Measurements from ENCODE around the gene ECHDC3.
A peak's percentile ranks its signal among the peaks of the same experiment; 100 is the strongest.
"Not testable (repeated sequence)": the region's sequence is repeated elsewhere in the genome, so short reads cannot be mapped to it uniquely, and the experiment has no call there.

The ECHDC3 gene

DNA sequence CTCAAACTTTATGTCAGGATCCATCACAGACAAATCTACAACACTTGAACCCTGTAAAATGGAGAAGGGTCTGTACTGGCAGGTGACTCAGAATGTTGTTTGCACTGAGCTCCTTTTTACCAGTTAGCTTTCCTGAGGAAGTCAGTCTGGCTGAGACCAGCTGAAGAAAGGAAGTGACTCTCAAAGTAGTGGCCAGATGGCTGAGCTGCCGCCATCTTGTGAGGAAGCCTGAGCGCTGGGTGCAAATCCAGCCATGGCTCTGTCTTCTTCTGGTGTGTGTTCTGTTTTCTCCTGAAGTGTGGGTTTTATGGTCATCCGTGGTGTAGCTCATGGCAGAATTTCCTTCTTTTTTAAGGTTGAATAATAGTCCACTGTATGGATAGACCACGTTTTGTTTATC, 25.5 kb upstream of the ECHDC3 start:
- DNase-seq (ENCODE audit: low read depth), result no peak

DNA sequence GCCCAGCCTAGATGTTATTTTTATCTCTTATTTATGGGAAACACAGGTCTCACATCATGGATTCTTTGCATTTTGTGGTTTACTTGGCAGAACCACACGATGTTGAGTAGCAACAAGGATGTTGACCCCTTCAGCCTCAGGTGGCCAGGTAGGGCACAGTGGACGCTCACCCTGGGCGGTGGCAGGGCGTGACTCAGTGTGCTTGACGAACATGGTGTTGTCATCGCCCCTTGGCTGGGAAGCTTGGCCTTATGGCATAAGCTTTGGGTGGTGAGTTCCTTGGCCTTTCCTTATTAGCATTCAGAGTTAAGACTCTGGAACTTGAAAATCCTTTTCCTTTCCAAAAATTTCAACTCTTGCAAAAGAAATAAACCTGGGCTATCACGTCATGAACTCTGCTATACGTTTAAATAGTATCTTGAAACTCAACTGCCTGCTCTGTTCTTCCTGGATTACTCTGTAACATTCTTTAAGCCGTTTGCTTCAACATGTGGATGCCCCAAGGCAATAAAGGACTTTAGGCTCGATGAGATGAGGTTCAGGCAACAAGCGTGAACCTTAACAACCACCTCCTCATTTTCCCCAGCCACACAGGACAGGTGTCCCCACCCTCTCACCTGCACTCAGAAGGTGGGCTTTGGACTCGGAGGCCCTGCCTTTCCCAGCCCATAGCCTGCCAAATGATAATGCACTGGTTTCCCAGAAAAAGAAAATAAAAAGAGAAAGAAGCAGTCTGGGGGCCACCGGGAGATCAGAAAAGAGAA, 22.5 kb upstream of the ECHDC3 start:
- no peak for DNase-seq (ENCODE audit: low read depth)

DNA sequence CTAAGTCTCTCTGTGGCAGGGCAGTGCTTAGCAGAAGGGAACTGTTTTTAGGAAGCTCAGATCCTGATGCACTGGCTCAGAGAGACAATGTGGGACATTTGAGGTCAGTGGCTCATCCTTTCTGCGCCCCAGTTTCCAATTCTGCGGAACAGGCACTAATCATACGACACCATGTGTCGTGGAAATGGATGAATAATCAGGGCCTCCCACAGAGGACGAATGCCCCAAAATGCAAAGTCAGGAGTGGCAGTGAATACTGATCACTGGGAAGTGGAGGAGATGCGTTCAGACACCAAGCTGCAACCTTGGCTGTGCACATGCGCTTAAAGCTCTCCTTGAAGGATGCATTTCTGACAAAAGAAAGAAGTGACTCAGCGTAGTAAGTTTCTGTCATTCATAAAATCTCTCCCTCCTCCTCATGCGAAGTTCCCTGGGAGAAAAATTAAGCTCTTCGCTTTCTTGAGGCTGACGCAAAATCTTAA, 21.9 kb upstream of the ECHDC3 start:
- DNase-seq (ENCODE audit: low read depth), result no peak

DNA sequence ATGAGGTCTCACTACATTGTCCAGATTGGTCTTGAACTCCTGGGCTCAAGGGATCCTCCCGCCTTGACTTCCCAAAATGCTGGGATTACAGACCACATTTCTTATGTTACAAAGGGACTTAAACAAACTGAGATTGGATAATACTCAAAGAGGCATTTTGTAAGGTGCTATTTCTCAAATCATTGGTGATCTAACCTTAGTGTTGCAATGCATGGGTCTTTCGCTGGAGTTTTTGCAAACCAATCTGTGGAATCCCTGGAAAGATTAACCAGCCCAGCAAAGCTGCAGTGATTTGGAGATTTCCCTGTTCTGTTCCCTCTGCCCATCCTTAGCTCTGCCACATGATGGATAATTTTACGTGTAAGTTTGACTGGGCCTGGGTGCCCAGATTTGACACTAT, 20.4 kb upstream of the ECHDC3 start:
- DNase-seq (ENCODE audit: low read depth), result no peak

DNA sequence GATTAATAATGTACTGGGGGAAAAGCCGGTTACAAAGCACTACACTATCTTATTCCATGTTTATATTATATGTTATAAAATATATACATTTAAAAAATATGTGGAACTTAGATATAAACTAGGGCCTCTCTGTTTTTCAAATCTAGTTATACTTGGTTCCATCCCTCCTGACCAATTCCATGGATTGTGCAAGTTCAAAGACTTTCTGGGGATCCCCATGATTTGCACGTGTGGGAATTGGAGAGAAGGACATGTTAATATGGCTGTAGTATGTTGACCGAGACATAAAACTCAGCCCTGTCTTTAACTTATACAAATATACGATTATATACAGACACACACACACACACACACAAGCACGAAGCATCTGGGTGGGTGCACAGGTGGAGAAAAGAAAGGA, 18.8 kb upstream of the ECHDC3 start:
- DNase-seq (ENCODE audit: low read depth), result no peak

DNA sequence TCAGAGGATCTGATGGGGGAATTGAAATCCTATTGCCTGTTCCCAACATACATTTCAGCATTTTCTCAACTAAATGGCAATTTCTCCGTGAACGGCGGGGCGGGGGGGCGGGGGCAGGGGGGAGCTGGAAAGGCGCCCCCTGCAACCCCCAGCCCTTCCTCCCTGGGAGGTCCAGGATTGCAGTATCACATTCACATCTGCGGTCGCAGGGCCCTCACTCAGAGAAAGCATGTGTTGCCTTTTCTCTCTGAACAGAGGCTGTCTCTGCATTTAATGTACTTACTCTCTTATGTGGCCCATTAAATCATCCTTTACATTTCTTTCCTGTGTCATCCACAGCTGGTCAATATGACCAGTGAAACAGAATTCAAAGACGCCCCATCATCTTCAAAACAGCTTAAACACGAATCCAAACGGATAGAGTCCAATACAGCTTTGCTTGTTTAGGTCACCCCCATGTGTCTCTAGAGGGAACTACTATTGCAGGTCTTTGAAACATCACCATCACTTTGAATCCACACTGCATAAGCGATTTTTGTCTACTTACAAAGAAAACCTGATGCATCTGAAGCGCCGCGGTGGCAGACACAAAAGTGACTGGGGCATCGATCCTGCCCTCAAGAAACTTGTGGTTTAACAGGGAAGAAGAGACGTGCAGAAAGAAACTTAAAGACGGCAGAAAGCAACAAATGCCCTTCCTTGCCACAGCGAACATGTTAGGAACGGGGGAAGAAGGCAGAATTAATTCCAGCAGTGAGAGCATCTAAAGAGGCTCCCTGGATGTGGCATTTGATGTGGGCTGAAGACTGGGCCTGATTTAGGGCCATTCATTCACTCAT, 17.0 kb upstream of the ECHDC3 start:
- DNase-seq (ENCODE audit: low read depth), result peak; percentile 45

- no peak for DNase-seq (ENCODE audit: low read depth)
These were observed 16.3 kb upstream of the ECHDC3 start for GRCh38 chr10:11725912-11726311.

DNA sequence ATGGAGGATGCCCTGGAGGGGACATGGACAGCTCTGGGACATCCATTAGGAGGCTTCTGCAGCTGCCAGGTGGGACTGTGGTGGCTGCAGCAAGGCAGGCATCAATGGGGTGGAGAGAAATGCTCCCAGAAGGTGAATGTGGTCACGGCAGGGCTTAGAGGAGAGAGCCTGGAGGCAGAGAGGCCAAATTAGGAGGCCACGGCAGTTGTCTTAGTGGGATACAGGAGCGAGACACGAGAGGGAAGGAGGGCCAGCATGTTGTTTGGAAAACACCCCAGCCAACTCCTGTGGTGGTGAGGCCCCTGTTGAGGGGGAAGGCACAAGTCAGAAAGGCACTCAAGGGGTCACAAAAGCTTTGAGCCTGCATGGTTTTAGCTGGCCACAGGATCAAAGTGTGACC, 14.6 kb upstream of the ECHDC3 start:
- DNase-seq (ENCODE audit: low read depth), result no peak

DNA sequence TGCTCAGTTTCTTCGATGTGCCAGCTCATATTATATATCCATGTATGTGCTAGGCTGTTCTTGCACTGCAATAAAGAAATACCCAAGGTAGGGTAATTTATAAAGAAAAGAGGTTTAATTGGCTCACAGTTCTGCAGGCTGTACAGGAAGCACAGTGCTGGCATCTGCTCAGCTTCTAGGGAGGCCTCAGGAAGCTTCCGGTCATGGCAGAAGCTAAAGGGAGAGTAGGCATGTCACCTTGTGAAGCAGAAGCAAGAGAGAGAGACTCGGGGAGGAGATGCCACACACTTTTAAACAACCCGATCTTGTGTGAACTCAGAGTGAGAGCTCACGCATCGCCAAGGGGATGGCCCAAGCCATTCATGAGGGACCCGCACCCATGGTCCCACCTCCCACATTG, 13.8 kb upstream of the ECHDC3 start:
- no peak for DNase-seq (ENCODE audit: low read depth)

DNA sequence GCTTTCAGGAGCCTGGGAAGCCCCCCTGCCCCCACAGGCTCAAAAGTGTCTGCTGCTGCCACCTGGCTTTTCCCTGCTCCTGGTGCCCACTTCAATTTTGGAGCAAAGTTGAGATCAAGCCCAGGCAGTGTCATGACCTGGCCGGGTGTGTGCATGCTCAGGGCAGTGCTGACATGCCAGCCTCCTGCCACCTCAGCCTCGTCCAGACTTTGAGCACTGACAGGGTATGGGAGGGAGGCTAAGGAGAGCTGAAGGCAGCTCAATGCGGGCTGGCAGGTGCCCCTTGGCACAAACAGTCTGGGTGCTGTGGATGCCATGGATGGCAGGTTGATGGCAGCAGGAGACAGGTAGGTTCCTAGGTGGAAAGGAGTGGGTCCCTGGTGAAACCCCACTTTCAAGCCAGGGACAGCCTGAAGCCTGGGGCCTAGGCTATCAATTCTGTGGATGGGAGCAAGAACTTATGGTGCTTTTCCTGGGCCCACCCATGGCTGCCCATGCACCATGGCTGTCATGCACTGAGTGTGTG, 12.3 kb upstream of the ECHDC3 start:
- DNase-seq (ENCODE audit: low read depth), result no peak

- DNase-seq (ENCODE audit: low read depth), result no peak
These were observed 11.4 kb upstream of the ECHDC3 start for GRCh38 chr10:11730779-11731178.

- DNase-seq (ENCODE audit: low read depth), result not testable (repeated sequence)
These were observed 5.4 kb upstream of the ECHDC3 start for GRCh38 chr10:11736767-11737166.

DNA sequence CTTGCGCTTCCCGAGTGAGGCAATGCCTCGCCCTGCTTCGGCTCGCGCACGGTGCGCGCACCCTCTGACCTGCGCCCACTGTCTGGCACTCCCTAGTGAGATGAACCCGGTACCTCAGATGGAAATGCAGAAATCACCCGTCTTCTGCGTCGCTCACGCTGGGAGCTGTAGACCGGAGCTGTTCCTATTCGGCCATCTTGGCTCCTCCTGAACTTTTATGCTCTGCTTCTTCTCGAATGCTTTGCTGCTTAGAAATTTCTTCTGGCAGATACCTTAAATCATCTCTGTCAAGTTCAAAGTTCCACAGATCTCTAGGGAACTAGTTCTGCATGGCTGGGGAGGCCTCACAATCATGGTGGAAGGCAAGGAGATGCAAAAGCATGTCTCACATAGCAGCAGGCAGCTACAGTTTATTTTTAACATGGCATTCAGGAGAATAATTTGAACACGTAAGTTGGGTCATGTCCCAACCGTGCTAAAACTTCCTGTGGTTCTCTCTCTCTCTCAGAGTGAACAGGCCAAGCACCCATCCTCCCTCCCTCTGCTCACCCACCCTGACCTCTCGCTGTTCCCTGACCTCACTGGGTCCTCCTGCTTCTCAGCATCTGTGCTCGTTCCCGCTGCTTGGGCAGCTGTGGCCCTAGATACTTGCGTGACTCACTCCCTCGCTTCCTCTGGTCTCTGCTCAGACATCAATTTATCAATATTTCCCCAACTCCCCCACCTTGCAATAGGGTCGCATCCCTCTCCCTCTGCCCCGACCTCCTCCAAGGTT, 4.7 kb upstream of the ECHDC3 start:
- not testable (repeated sequence) for DNase-seq (ENCODE audit: low read depth)

GRCh38 chr10:11740907-11741306, 1.3 kb upstream of the ECHDC3 start:
- no peak for DNase-seq (ENCODE audit: low read depth)

GRCh38 chr10:11741608-11742007, 574 bp upstream of the ECHDC3 start:
- DNase-seq (ENCODE audit: low read depth), result no peak

DNA sequence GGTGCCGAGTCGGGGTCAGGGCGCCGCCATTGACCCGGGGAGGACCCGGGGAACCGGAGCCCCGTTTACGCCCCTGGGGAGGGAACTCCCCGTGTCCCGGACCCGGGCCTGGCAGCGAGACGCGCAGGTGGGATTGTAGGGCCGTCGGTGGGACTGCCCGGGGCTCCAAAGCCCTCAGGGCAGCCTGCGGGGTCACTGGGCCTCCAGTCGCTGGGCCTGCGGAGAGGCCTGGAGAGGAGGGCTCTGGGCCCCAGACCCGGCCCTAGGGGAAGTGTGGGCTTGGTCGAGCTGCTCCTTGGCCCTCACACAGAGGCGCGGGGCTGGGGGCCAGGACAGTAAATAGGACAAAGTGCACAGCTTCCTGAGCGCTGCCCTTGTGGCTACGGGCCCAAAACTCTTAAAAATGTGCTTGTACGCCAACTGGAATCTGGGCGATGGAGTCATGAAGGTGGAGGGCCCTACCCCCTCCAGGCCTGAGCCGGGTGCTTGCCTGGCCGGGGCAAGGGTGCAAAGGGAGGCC, 657 bp downstream of the ECHDC3 start:
- no peak for DNase-seq (ENCODE audit: low read depth)

DNA sequence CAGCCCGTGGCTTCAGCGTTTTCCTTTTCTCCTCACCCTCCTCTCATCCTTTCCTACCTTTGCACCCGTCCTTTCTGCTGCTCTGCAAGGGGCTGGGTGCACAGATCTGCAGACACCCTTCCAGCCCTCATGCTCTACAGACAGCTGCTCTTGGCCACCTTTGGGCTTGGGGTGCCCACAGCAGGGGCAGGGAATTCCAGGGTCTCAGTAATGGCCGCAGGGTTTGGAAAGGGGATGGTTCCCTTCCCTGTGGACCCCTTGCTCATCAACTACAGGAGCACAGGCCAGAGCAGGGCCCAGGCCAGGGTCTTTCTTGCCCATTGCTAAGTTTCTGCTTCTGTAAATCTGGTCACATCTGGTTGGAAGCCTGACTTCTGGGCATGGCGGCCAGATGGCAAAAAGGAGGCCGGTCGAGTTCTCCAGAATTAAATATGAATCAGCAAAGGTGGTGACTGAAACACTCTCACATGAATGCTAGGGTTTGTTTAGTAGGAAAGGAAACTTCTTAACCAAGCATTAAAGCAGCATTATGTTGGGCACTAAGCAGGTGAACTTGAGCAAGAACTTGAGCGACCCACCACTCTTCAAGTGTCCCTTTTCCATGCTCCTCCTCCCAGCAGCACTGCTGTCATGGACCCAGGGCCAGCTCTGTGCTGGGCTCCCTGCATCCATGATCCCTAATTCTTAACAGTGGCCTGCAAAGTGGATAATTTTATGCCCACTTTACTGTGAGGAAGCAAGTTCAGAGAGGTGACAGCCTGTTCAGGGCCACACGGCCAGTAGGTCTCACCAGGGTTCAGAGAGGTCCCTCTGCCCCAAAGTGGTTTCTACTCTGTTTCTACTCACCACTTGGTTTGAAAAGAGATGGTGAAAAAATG, 1.5 kb downstream of the ECHDC3 start:
- DNase-seq (ENCODE audit: low read depth), result no peak

DNA sequence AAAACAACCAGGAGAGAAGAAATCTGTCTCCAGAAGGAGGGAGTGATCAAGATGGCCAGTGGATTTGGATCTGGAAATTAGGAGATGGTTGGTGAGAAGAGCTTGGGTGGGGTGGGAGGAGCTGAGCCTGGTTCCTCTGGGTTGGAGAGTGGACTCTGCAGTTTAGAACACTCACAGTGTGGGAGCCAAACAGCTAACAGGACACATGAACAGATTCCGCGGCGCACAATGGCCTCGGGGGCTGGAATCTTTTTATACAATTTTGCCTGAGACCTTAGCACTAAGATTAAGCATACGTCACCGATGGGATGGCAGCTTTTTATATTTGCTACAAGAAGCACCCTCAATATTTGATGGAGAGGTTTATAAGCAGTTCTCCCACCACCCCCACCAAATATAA, 2.9 kb downstream of the ECHDC3 start:
- DNase-seq (ENCODE audit: low read depth), result no peak

GRCh38 chr10:11746883-11747539, 4.8 kb downstream of the ECHDC3 start:
- DNase-seq (ENCODE audit: low read depth), result no peak

- no peak for DNase-seq (ENCODE audit: low read depth)
These were observed 6.7 kb downstream of the ECHDC3 start for GRCh38 chr10:11748866-11749265.

GRCh38 chr10:11750420-11750819, 8.2 kb downstream of the ECHDC3 start:
- DNase-seq (ENCODE audit: low read depth), result no peak
